B cell (primary cell): Measurements from ENCODE around the gene ABCD4. TPM values are rescaled to one million over a fixed set of nuclear protein-coding genes. Genes with fewer than 3 reads are reported as not detected.

ENCODE experiments used
- ATAC-seq: fragments of 200-7000 bp; cut with Tn5 transposase; one replicate; pipeline ENCODE4 v1.10.0; 2021; ENCODE audit warnings: low read depth, mild to moderate bottlenecking, moderate number of reproducible peaks, moderate library complexity
- CTCF ChIA-PET: fragments of 350-600 bp; sonication (Branson Sonifier 250); formaldehyde crosslinking; loops from one replicate; lab custom pipeline; 2021; ENCODE audit warnings: antibody characterized with exemption, inconsistent platforms; lab: Charles Lee
- POLR2A ChIA-PET: fragments of 350-600 bp; sonication (Branson Sonifier 250); formaldehyde crosslinking; loops from one replicate; lab custom pipeline; 2021; ENCODE audit warnings: antibody characterized with exemption; lab: Charles Lee
- DNase-seq: peaks from one replicate; pipeline ENCODE4 v3.0.0; 2013
- H2AFZ ChIP-seq: 2 replicates; pipeline ENCODE4 v1.6.1; 2012; ENCODE audit warnings: mild to moderate bottlenecking, low read depth, low read length; ENCODE audit not compliant: insufficient read depth, poor library complexity, severe bottlenecking
- H3K27ac ChIP-seq, 2 donors: 1 replicate in 1 of 2; 2 replicates in 1 of 2; pipeline ENCODE4 v1.5.1; 2012 to 2013; ENCODE audit warnings: low read length in 2 of 2, mild to moderate bottlenecking in 2 of 2, moderate library complexity in 1 of 2
- H3K27me3 ChIP-seq, 4 experiments: fragments of 200-600 bp in 1 of 4; sonication (generic) in 1 of 4; replicated peaks in 1 of 4; 1 replicate in 2 of 4; 2 replicates in 2 of 4; pipeline versions ENCODE4 v1.6.1 to v1.7.0; 2013 to 2016; ENCODE audit warnings: low read length in 3 of 4, mild to moderate bottlenecking in 2 of 4, mixed read lengths in 1 of 4, moderate library complexity in 1 of 4; ENCODE audit not compliant: insufficient read depth in 4 of 4, control insufficient read depth in 3 of 4; ENCODE audit errors: control extremely low read depth in 1 of 4
- H3K36me3 ChIP-seq, 2 experiments: replicated peaks in 1 of 2; 1 replicate in 1 of 2; 2 replicates in 1 of 2; pipeline versions ENCODE4 v1.6.1 to v1.7.1; 2013; ENCODE audit warnings: low read length in 1 of 2; ENCODE audit not compliant: insufficient read depth in 2 of 2, control insufficient read depth in 1 of 2; ENCODE audit errors: control extremely low read depth in 1 of 2, extremely low read depth in 1 of 2
- H3K4me1 ChIP-seq, 2 donors: fragments of 200-600 bp in 1 of 2; sonication (generic) in 1 of 2; 1 replicate in 1 of 2; 2 replicates in 1 of 2; pipeline versions ENCODE4 v1.5.1 to v1.6.1; 2013 to 2017; ENCODE audit warnings: low read length in 2 of 2; ENCODE audit not compliant: control insufficient read depth in 2 of 2, insufficient read depth in 2 of 2
- H3K4me2 ChIP-seq: replicated peaks from 2 replicates; pipeline ENCODE3; 2012; ENCODE audit warnings: mild to moderate bottlenecking, low read depth, low read length; ENCODE audit not compliant: poor library complexity, severe bottlenecking
- H3K4me3 ChIP-seq, 5 experiments: fragments of 200-600 bp in 1 of 5; sonication (generic) in 1 of 5; 1 replicate in 3 of 5; 2 replicates in 2 of 5; pipeline versions ENCODE4 v1.5.1 to v1.7.0; 2011 to 2016; ENCODE audit warnings: low read length in 4 of 5, mild to moderate bottlenecking in 4 of 5, low read depth in 2 of 5, control low read depth in 1 of 5, moderate library complexity in 1 of 5; ENCODE audit not compliant: insufficient read depth in 1 of 5; ENCODE audit errors: control extremely low read depth in 1 of 5, extremely low read depth in 1 of 5
- H3K79me2 ChIP-seq: fragments of 200-600 bp; sonication (generic); one replicate; pipeline ENCODE4 v1.6.0; 2016; ENCODE audit warnings: low read length; ENCODE audit not compliant: control insufficient read depth, insufficient read depth
- H3K9ac ChIP-seq: fragments of 200-600 bp; sonication (generic); 2 replicates; pipeline ENCODE4 v1.6.1; 2017; ENCODE audit warnings: mild to moderate bottlenecking, low read length, moderate library complexity
- H3K9me3 ChIP-seq, 3 donors: one replicate each; pipeline versions ENCODE4 v1.6.1 to v1.7.1; 2013; ENCODE audit warnings: low read length in 2 of 3; ENCODE audit not compliant: control insufficient read depth in 2 of 3, insufficient read depth in 1 of 3; ENCODE audit errors: control extremely low read depth in 1 of 3
- H4K20me1 ChIP-seq: 2 replicates; pipeline ENCODE4 v1.6.0; 2012; ENCODE audit warnings: mild to moderate bottlenecking, low read length; ENCODE audit not compliant: insufficient read depth, control insufficient read depth, poor library complexity, severe bottlenecking
- H3K27ac Mint-ChIP-seq: one replicate; pipeline ENCODE4 v1.8.0; 2021; ENCODE audit warnings: mixed read lengths
- H3K27me3 Mint-ChIP-seq: one replicate; pipeline ENCODE4 v1.8.0; 2021; ENCODE audit warnings: mixed read lengths
- H3K4me1 Mint-ChIP-seq: one replicate; pipeline ENCODE4 v1.8.0; 2021; ENCODE audit warnings: mixed read lengths
- H3K4me3 Mint-ChIP-seq: one replicate; pipeline ENCODE4 v1.8.0; 2021; ENCODE audit warnings: mixed read lengths
- H3K9me3 Mint-ChIP-seq: one replicate; pipeline ENCODE4 v1.8.0; 2022; ENCODE audit warnings: mixed read lengths; ENCODE audit not compliant: insufficient read depth
- EZH2 ChIP-seq: IDR thresholded peaks from 2 replicates; pipeline ENCODE4 v1.6.1; 2012; ENCODE audit warnings: borderline replicate concordance, low read depth, mild to moderate bottlenecking, moderate library complexity, low read length; ENCODE audit not compliant: insufficient read depth, poor library complexity, severe bottlenecking
- WGBS: methylation state at CpG from one replicate; pipeline ENCODE4 v1.1.5; 2013; ENCODE audit warnings: missing lambda C conversion rate; ENCODE audit not compliant: insufficient coverage; 5-methylcytosine and 5-hydroxymethylcytosine counted together
- intact Hi-C: fragments of 100-400 bp; cut with micrococcal nuclease; formaldehyde crosslinking; loops from one replicate; pipeline ENCODE4 v1.10.0; 2022
- polyA plus RNA-seq: library from polyadenylated mRNA; depleted of rRNA; stranded (reverse); fragments of >200 nt; gene quantifications from 2 replicates; pipeline ENCODE4 v1.2.3, GENCODE V29; 2012
- total RNA-seq, 2 donors: library from RNA; stranded (reverse); fragments of 120-200 nt in 1 of 2; gene quantifications; 1 replicate in 1 of 2; 2 replicates in 1 of 2; pipeline versions ENCODE4 v1.2.3 to v1.2.4, GENCODE V29; 2013 to 2022
- TF ChIP-seq, protein P1 (sequence below): fragments of 200-600 bp; IDR thresholded peaks from one replicate; pipeline ENCODE4 v1.8.0; 2022; ENCODE audit warnings: antibody characterized with exemption, mild to moderate bottlenecking

The ABCD4 gene
- total and polyA plus RNA-seq, 2 donors (not counting 1 experiment from before 2014, with no cell fraction given) = 90.0 to 125 TPM

- TF ChIP-seq, protein P1, sequence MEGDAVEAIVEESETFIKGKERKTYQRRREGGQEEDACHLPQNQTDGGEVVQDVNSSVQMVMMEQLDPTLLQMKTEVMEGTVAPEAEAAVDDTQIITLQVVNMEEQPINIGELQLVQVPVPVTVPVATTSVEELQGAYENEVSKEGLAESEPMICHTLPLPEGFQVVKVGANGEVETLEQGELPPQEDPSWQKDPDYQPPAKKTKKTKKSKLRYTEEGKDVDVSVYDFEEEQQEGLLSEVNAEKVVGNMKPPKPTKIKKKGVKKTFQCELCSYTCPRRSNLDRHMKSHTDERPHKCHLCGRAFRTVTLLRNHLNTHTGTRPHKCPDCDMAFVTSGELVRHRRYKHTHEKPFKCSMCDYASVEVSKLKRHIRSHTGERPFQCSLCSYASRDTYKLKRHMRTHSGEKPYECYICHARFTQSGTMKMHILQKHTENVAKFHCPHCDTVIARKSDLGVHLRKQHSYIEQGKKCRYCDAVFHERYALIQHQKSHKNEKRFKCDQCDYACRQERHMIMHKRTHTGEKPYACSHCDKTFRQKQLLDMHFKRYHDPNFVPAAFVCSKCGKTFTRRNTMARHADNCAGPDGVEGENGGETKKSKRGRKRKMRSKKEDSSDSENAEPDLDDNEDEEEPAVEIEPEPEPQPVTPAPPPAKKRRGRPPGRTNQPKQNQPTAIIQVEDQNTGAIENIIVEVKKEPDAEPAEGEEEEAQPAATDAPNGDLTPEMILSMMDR = no peak
- TF ChIP-seq EZH2 = no peak
- CTCF ChIA-PET = no interaction called here
Measured at GRCh38 chr14:74244115-74244514, 58.6 kb downstream of the ABCD4 start.

DNA sequence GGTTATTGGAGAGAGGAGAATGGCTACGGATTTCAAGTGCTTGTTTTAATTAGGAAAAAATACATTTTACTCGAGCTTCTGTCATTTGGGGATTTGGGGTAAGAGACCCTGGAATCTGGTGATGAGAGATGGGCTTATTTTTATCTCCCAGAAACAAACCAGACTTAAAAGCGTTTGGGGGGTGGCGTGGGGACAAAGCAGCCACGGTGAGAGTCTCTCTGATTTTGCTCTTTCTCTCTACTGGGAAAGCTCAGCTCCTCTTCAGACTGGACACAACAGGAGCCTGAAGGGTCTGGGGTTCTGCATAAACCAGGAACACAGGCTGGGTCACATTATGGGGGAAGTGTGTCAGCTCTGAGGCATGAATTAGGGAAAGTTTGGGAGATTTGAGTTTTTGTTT lies 59.7 kb downstream of the ABCD4 start:
- Histone ChIP-seq H3K27me3 (peaks cover 2 to 92% (median 58%) of the 10 kb centered on the region in 4 experiments), H3K4me1 (peaks cover 27 to 32% of the 10 kb centered on the region in 2 donors), H3K27ac (no peak overlapping the region), H3K36me3 (no peaks in the 10 kb centered on the region), H4K20me1 (no peaks in the 10 kb centered on the region), H3K4me3 (no peak overlapping the region), H2AFZ (no peak overlapping the region), H3K79me2 (no peaks in the 10 kb centered on the region), H3K4me2 (no peak overlapping the region), H3K9me3 (peaks cover 0 to 21% (median 0%) of the 10 kb centered on the region in 3 donors), H3K9ac (no peak overlapping the region)
- intact Hi-C loops = no loop called here
- Mint-ChIP-seq H3K27ac (no peak overlapping the region), H3K4me1 (peaks cover 25% of the 10 kb centered on the region), H3K4me3 (no peak overlapping the region), H3K27me3 (peaks cover 69% of the 10 kb centered on the region), H3K9me3 (no peaks in the 10 kb centered on the region)
- TF ChIP-seq, protein P1 = no peak
- no peak for TF ChIP-seq EZH2
- DNase-seq = no peak
- CTCF ChIA-PET = no interaction called here
- no CpG with 5 or more reads among the region's 5 CpGs for WGBS
- POLR2A ChIA-PET = no interaction called here
- ATAC-seq = no peak

More at GRCh38 chr14:74244115-74244514, 58.6 kb downstream of the ABCD4 start:
- H3K27ac ChIP-seq = no peak overlapping the region
- DNase-seq = no peak
- Mint-ChIP-seq H3K27ac (no peak overlapping the region), H3K9me3 (no peaks in the 10 kb centered on the region), H3K27me3 (peaks cover 63% of the 10 kb centered on the region), H3K4me1 (peaks cover 22% of the 10 kb centered on the region), H3K4me3 (no peak overlapping the region)
- H3K4me1 ChIP-seq = peaks cover 27 to 32% of the 10 kb centered on the region in 2 donors
- no peak for ATAC-seq
- no peak overlapping the region for H3K4me3 ChIP-seq
- H3K79me2 ChIP-seq = no peaks in the 10 kb centered on the region
- no peaks in the 10 kb centered on the region for H3K36me3 ChIP-seq
- no peak overlapping the region for H3K4me2 ChIP-seq
- intact Hi-C loops = no loop called here
- POLR2A ChIA-PET = no interaction called here
- H2AFZ ChIP-seq = no peak overlapping the region
- no peaks in the 10 kb centered on the region for H4K20me1 ChIP-seq
- H3K9ac ChIP-seq = no peak overlapping the region
- H3K9me3 ChIP-seq = peaks cover 0 to 20% (median 0%) of the 10 kb centered on the region in 3 donors
- 6% methylated on average over 2 of the region's 3 CpGs for WGBS
- H3K27me3 ChIP-seq = peaks cover 2 to 82% (median 49%) of the 10 kb centered on the region in 4 experiments
